LNCAP (cell line): ENCODE results near the gene GTF2H4.

ENCODE experiments used
- CTCF ChIP-seq: fragments of 450-650 bp; IDR thresholded peaks from 2 replicates; pipeline ENCODE4 v1.5.1; 2017; ENCODE audit warnings: mild to moderate bottlenecking

GTF2H4 gene

GRCh38 chr6:30913721-30914075, 5.7 kb downstream of the GTF2H4 start:
- no peak for TF ChIP-seq CTCF

- peak; percentile 31; the same call in 1 of the 2 replicates for TF ChIP-seq CTCF
These were observed 6.3 kb downstream of the GTF2H4 start, which contains the start of gene VARS2 for GRCh38 chr6:30914076-30914853. TSS of gene VARS2 (plus strand) at chr6:30914238. CDS start at chr6:30914837, 599 bp downstream.

- TF ChIP-seq CTCF: no peak
These were observed 7.0 kb downstream of the GTF2H4 start for GRCh38 chr6:30914854-30915590.

- peak; percentile 62 for TF ChIP-seq CTCF
These were observed 7.6 kb downstream of the GTF2H4 start for GRCh38 chr6:30915591-30915946.

- TF ChIP-seq CTCF: no peak
These were observed 9.0 kb downstream of the GTF2H4 start for GRCh38 chr6:30917041-30917440.

- no peak for TF ChIP-seq CTCF
These were observed 9.5 kb downstream of the GTF2H4 start for GRCh38 chr6:30917487-30917886.

GRCh38 chr6:30918670-30919069, 10.7 kb downstream of the GTF2H4 start:
- TF ChIP-seq CTCF: no peak
